Spleen (tissue), 11 donors: ENCODE measurements around the gene CDC42BPA. TPM values are rescaled to one million over a fixed set of nuclear protein-coding genes. Genes with fewer than 3 reads are reported as not detected.
"Not testable (repeated sequence)": the region's sequence is repeated elsewhere in the genome, so short reads cannot be mapped to it uniquely, and the experiment has no call there.

Experiments used
- DNase-seq: peaks from one replicate; pipeline ENCODE4 v3.0.0-alpha.2; 2020
- H3K27ac ChIP-seq, 8 donors: fragments of 200-600 bp; sonication (generic) in 7 of 8; 1 replicate in 4 of 8; 2 replicates in 4 of 8; pipeline versions ENCODE4 v1.5.0 to v1.8.0; 2016 to 2021; ENCODE audit warnings: inconsistent platforms in 4 of 8, mild to moderate bottlenecking in 4 of 8, moderate library complexity in 1 of 8
- H3K27me3 ChIP-seq, 7 donors: fragments of 200-600 bp; sonication (generic) in 6 of 7; replicated peaks in 1 of 7; 1 replicate in 4 of 7; 2 replicates in 3 of 7; pipeline versions ENCODE4 v1.5.0 to v1.8.0; 2016 to 2021; ENCODE audit warnings: inconsistent platforms in 3 of 7, mild to moderate bottlenecking in 1 of 7
- H3K36me3 ChIP-seq, 6 donors: fragments of 200-600 bp; sonication (generic) in 5 of 6; 1 replicate in 4 of 6; 2 replicates in 2 of 6; pipeline versions ENCODE4 v1.5.0 to v1.8.0; 2016 to 2021; ENCODE audit warnings: inconsistent platforms in 2 of 6
- H3K4me1 ChIP-seq, 6 donors: fragments of 200-600 bp; sonication (generic) in 5 of 6; 1 replicate in 3 of 6; 2 replicates in 3 of 6; pipeline versions ENCODE4 v1.5.0 to v1.8.0; 2016 to 2021; ENCODE audit warnings: inconsistent platforms in 3 of 6
- H3K4me3 ChIP-seq, 8 donors: fragments of 200-600 bp; sonication (generic) in 7 of 8; 1 replicate in 4 of 8; 2 replicates in 4 of 8; pipeline versions ENCODE4 v1.5.0 to v1.8.0; 2016 to 2021; ENCODE audit warnings: inconsistent platforms in 4 of 8, mild to moderate bottlenecking in 4 of 8, moderate library complexity in 2 of 8
- H3K9me3 ChIP-seq, 8 donors: fragments of 200-600 bp; sonication (generic) in 7 of 8; 1 replicate in 4 of 8; 2 replicates in 4 of 8; pipeline versions ENCODE4 v1.5.0 to v1.8.0; 2016 to 2021; ENCODE audit warnings: inconsistent platforms in 4 of 8
- CTCF ChIP-seq, 11 experiments: fragments of 200-600 bp in 7 of 11; fragments of 450-650 bp in 4 of 11; sonication (generic) in 4 of 11; IDR thresholded peaks in 8 of 11; conservative IDR thresholded peaks in 3 of 11; 1 replicate in 7 of 11; 2 replicates in 4 of 11; pipeline versions ENCODE4 v1.4.0 to v1.8.0; 2016 to 2021; ENCODE audit warnings: antibody characterized with exemption in 11 of 11, inconsistent platforms in 4 of 11, mild to moderate bottlenecking in 1 of 11
- POLR2A ChIP-seq, 3 donors: fragments of 450-650 bp; IDR thresholded peaks; one replicate each; pipeline ENCODE4 v1.5.1; 2017; ENCODE audit warnings: antibody characterized with exemption in 3 of 3, mild to moderate bottlenecking in 1 of 3
- POLR2AphosphoS5 ChIP-seq, 3 donors: sonication (generic); formaldehyde crosslinking; IDR thresholded peaks; one replicate each; pipeline ENCODE4 v1.5.1; 2017; ENCODE audit warnings: antibody characterized with exemption in 3 of 3
- WGBS, 5 donors: extraction: QIAGEN DNeasy Blood & Tissue Kit in 3 of 5; methylation state at CpG; one replicate each; pipeline versions ENCODE4 v1.1.5 to v1.1.7; 2013 to 2018; 5-methylcytosine and 5-hydroxymethylcytosine counted together
- intact Hi-C: fragments of 100-400 bp; cut with DNase I; formaldehyde crosslinking; loops from one replicate; pipeline ENCODE4 v1.15.0; 2023; ENCODE audit warnings: low total_unique reads
- polyA plus RNA-seq, 3 donors: library from polyadenylated mRNA; stranded (reverse); fragments of 200-250 nt; gene quantifications; one replicate each; pipeline ENCODE4 v1.2.1, GENCODE V29; 2013
- total RNA-seq, 7 donors: library from RNA; depleted of rRNA in 3 of 7; stranded (reverse); fragments of >200 nt in 3 of 7; fragmentation: NEBNext Ultra II Directional in 4 of 7; extraction: Animal tissue kit (Norgen Biotek cat#: 25700) in 4 of 7; gene quantifications; one replicate each; pipeline versions ENCODE4 v1.1.0 to v1.2.1, GENCODE V29; 2016 to 2021
- donor health status: healthy with polysubstance abuse.
- donor health status: DM: no; HTN: no; CAD: no; lungs with moderate emphysema.
- donor health status: DM: no; HTN: no; CAD: no.
- donor health status: Bipolar disorder and iron deficiency.
- donor health status: healthy.
- donor health status: DM: no; HTN: no; CAD: no.
- donor health status: DM: yes; HTN: yes; CAD: no.

Gene CDC42BPA
- total and polyA plus RNA-seq, 10 donors = 1.1 to 36.4 (median 27.6) TPM

- Histone ChIP-seq H3K4me3 (no peak overlapping the region), H3K36me3 (no peaks in the 10 kb centered on the region), H3K27me3 (no peaks in the 10 kb centered on the region), H3K9me3 (peaks cover 0 to 6% (median 0%) of the 10 kb centered on the region in 8 donors), H3K4me1 (no peaks in the 10 kb centered on the region), H3K27ac (no peak overlapping the region)
- TF ChIP-seq POLR2AphosphoS5 (IDR thresholded peaks at IDR 0.05) (no peak), POLR2A (IDR thresholded peaks at IDR 0.05) (no peak), CTCF (IDR thresholded peaks at IDR 0.05 in 8 of 11, conservative IDR thresholded peaks at IDR 0.05 in 3 of 11) (no peak)
- DNase-seq = no peak
- intact Hi-C loops = no loop called here
- 35 to 68% (median 42%) methylated on average over 3 of the region's 3 CpGs for WGBS, 5 donors
These were observed 25.6 kb upstream of the CDC42BPA start for GRCh38 chr1:227343727-227344551.

GRCh38 chr1:227343206-227343605 lies 24.9 kb upstream of the CDC42BPA start:
- TF ChIP-seq POLR2A (IDR thresholded peaks at IDR 0.05) (no peak), CTCF (IDR thresholded peaks at IDR 0.05 in 8 of 11, conservative IDR thresholded peaks at IDR 0.05 in 3 of 11) (no peak), POLR2AphosphoS5 (IDR thresholded peaks at IDR 0.05) (no peak)
- no peaks in the 10 kb centered on the region for H3K4me1 ChIP-seq
- no peaks in the 10 kb centered on the region for H3K27me3 ChIP-seq
- intact Hi-C loops = no loop called here
- no peak overlapping the region for H3K27ac ChIP-seq
- H3K9me3 ChIP-seq = peaks cover 0 to 6% (median 0%) of the 10 kb centered on the region in 8 donors
- no peak overlapping the region for H3K4me3 ChIP-seq
- H3K36me3 ChIP-seq = no peaks in the 10 kb centered on the region
- no peak for DNase-seq

- Histone ChIP-seq H3K9me3 (peaks cover 0 to 6% (median 0%) of the 10 kb centered on the region in 8 donors), H3K4me3 (no peak overlapping the region), H3K27ac (no peak overlapping the region), H3K27me3 (no peaks in the 10 kb centered on the region), H3K36me3 (no peaks in the 10 kb centered on the region), H3K4me1 (no peaks in the 10 kb centered on the region)
- intact Hi-C loops = no loop called here
- no peak for TF ChIP-seq POLR2A (IDR thresholded peaks at IDR 0.05)
- no peak for TF ChIP-seq POLR2AphosphoS5 (IDR thresholded peaks at IDR 0.05)
- TF ChIP-seq CTCF (IDR thresholded peaks at IDR 0.05 in 8 of 11, conservative IDR thresholded peaks at IDR 0.05 in 3 of 11) = no peak
- WGBS, 5 donors = 96 to 100% (median 100%) methylated on average over 3 of the region's 3 CpGs
- no peak for DNase-seq
These were observed 24.0 kb upstream of the CDC42BPA start for GRCh38 chr1:227342075-227342829.

- DNase-seq, H3K27me3 ChIP-seq, H3K36me3 ChIP-seq, H3K4me1 ChIP-seq, H3K9me3 ChIP-seq, H3K27ac ChIP-seq, intact Hi-C loops, H3K4me3 ChIP-seq: not testable (repeated sequence)
- WGBS, 5 donors = 92 to 98% (median 93%) methylated on average over 4 of the region's 4 CpGs
These were observed 17.8 kb upstream of the CDC42BPA start for GRCh38 chr1:227336136-227336535.
